Measurements from ENCODE around the gene AFF2.

AFF2 gene

DNA sequence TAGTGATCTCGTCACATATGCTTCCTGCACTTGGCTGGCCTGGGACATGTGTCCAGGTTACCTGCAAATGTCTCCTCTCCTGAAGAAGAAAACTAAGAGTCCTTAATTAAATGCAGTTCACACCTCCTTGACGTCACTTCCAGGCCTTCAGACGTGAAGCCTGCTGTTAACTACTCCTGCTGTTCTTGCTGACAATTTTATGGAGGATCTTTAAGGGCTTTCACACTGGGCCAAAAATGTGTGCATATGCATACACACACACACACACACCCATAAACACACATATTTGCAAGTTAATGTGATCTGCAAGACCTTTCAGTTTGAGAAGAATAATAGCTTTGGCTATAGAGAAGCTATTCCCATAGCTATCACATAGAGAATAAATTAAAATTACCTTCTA, 267.9 kb downstream of the AFF2 start:
- DNase-seq, result no peak

DNA sequence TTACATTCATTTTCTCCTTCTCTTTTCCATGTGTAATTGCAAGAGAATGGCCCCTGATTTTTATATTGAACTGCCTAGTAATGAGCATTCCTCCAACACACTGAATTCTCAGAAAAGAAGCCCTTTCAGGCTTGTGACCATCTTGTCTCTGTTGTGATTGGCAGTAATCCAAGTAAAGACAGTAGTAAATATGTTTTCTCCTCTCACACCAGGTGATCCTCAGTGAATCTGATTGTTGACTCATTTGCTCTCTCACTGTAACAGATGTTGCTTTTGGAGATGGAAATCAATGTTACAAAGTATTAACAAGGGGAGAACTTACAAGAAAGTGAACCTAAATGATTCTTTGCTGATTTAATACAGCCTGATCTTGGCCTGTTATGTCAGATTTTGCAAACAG, 271.0 kb downstream of the AFF2 start:
- DNase-seq, result peak; percentile 5

DNA sequence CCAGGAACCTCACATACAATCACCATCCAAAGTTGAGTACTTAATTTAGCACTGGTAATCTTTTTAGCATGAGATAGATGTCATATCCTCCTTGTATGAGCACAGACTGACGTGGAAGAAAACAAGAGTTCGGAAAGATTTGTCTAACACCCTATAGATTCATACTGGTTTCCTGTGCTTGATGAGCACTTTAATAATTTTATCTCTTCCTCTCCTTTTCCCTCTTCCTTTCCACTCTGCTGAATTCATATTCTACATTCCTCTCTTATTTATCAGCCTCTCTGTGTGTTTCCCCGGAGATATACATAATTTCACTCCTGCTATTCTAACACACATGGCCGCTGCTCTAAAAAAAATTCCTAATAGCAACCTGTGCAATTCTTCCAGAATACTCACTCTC, 273.9 kb downstream of the AFF2 start:
- DNase-seq, result no peak

DNA sequence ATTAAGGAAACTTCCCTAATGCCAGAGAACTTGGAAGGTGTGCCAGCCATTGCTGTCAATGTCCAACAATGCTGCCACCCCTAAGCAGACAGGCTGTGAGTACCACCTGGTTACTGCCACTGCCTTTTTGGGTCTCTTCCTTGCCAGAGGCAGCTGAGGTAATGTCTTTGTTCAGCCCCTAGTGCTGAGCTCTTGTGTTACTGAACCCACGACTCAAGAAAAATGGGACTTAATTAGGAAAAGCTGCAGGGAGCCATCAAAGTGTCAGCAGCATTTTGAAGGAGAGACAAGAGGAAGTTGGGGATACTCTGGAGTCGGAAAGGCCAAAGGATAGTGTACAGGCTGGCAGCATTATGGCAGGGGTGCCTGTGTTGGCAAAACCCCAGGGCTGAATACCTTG, 283.7 kb downstream of the AFF2 start:
- DNase-seq, result no peak

DNA sequence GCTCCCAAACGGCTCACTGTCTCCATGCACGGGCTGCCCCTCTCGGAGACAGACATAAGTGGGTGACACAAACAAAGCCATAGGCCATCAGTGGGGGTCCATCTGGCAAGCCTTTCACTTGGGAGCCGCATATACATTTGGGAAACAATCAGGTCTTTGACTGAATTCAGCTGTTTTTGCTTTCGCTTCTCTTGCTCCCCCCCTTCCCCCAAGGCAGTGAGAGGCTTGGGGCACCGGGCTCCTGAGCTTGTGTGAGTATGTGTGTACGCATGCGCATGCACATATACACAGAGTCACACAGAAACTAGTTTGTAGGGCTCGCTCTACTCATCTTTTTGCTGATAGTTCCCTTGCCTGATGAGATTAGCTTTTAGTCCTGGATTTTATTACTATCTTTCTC, 284.4 kb downstream of the AFF2 start:
- no peak for DNase-seq

DNA sequence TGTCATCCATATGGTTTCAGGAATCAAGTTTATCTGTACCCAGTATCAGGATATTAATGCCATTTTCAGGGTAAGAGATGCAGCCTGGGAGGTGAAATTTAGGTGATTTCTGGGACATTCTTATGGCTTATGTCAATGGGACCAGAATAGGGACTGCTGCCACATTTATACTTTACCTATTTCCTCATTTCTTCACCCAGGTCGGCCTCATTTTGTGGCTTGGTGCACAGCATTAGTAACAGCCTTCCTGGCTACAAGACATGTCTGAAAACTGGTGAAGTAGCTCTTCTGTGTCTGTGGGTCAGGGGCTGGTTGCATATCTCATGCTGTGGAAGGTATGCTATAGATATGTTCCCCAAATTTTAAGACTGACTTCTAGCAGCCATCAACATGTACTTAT, 284.8 kb downstream of the AFF2 start:
- DNase-seq, result no peak

DNA sequence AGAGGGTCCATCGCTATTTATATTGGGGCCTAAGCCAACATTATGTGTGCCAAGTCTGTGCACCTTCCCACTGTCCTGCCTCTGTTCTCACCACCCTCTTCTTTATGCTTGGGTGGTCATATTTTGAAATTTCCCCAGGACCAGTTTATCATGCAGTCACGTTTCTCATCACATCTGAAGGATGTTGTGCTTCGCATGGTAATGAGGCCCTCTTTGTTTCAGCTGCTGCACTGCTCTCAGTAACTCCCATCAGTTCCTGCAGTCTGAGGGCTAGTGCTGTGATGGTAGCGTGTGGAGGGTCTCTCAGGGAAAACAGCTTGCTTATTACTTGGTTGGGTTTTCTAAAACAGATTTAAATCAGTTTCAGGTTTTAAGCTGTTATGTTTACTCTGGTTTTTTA, 288.0 kb downstream of the AFF2 start:
- no peak for DNase-seq

DNA sequence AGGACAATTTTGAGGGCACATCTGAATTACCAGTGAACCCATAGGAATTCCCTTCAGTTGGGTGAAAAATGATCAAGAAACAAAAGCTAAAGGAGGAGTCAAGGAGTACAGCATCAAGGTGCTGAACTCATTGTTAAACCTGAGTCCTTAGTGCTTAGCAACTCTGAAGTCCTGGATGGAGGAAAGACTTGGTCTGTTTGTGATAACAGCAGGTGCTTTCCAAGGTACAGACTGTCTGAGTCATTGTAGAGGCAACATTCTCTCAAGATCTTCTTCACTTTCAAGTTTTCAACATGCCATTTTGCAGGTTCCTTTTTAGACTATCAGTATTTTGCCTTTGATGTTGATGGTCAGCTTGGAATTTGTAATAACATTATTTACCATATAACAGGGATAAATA, 293.9 kb downstream of the AFF2 start:
- DNase-seq, result no peak

DNA sequence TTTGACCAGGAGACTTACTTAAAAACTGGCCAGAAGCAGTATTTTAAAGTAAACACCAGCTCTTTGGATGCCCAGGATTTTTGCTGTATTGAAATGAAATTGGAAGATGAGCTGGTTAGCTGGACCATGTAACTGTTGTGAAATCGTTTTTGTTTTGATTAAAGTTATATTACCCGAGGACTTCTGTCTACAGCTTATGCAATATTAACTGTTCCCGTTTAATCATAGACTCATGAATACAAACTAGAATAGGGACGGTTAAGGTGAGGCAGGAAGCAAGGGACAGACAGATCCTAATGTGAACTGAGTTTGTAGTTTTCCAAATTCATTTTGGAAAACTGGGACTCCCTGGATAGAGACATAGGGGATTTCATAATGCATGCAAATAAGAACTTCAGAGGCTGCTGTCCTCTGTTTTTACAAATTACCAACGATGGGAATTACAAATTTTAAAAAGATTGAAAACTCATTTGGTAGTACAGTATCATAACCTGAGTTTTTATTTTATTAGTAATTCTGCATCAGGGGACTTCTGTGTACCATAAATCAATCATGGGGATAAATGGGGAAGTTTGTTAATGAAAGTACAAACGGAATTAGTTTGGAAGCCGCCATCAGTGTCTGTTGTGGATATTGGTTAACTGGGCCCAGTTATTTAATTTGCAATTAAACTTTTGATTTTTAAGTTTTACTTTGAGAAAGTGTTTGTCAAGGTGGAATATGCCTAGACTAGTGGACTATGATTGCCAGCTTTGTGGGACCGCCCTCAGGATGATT, 304.4 kb downstream of the AFF2 start:
- no peak for DNase-seq

DNA sequence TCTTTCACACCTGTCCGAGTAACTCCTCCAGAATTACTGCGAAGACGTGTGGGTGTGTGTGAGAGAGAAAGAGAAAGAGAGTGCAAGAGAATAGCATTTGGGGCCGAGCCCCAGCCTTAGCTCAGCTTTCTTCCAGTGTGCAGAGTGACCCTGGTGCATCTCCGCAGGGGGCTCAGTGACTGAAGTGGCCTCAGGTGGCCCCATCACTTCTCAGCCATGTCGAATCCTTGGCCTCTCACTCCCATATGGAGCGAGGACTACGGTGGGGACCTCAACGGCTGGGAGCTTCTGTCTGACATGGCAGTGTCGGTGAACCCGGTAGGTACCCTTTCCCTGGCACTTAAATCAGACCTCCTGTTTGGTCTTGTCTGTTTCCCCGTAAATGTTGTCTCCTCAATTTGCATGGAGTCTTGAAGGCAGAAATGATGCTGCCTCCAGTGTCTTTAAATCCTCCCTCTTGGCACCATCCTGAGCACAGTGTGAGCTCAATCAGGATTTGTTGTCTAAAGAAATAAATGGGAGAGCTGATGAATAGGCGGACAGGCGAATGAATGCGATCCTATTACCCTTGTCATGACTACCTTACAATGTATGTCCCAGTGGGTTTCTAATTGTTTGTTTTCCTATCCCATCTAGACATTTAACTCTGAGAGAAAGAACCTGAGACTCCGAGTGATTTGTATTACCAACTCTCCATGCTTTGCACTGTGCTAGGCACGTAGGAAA, 305.9 kb downstream of the AFF2 start:
- no peak for DNase-seq

DNA sequence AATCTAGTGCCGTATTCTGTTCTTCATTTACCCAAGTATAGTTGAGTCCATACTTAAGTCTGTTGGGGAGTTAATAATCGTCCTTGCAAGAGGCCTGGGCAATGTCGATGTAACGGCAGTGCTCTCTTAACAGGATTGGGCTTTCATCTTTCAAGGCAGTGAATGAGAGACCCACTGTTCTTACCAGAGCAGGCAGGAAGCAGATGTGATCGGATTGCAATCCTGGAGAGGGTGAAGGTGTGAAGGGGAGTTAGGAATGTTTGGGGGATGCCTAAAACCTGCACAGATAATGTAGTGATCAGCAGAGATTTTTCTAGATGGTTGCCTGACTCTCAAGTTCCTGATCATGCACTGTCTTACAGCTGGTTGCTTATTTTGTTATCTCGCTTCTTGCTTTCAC, 308.4 kb downstream of the AFF2 start:
- no peak for DNase-seq

DNA sequence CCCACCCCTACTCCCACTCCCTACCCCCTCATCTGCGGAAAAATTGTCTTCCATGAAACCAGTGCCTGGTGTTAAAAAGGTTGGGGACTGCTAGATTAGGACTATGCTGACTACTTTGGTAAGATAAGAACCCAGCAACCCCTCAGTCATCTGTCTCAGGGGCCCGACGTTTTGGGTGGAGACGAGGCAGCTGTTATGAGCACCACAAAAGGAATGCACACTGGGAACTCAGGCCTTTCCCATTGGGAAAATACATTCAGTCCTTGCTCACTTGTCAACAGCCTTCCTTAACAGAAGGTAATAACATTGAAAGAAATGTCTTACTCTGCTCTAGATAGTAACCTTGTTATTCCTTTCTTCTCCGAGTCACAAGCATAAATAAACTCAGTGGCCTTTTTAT, 310.8 kb downstream of the AFF2 start:
- DNase-seq, result no peak

DNA sequence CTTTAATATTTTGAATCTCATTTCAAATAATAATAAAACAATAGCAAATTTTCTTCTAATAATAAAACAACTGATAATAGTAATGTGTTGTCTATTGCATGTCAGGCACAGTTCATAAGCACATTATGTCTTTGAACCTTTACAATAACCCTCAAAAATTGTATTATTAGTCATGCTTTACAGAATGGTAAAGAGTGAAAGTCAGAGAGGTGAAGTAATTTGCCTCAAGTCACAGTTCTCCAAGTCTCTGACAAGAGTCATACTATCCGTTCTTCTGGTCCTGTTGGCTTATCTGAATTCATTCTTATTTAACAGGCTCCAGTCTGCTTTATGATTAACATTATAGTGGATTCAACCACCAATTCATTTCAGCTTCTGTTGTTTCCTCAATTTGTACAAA, 313.0 kb downstream of the AFF2 start:
- DNase-seq, result no peak

DNA sequence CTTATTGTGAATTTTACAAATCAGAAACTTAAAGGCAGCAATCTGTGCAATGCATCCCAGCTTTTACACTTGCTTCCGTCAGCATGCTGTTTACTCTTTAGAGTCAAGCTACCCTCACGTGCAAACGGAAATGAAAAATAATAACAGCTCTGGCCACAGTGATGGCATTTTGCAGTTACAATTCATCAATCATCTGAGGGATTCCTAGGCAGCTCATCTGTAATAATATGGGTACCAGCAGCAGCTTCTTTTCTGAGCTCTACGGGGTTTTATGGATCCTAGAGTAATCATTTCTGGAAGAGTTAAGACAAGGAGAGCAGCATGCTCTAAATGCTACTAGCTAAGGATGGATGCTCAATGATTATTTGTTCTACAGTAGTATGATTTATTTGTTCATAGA, 313.6 kb downstream of the AFF2 start:
- DNase-seq, result no peak

DNA sequence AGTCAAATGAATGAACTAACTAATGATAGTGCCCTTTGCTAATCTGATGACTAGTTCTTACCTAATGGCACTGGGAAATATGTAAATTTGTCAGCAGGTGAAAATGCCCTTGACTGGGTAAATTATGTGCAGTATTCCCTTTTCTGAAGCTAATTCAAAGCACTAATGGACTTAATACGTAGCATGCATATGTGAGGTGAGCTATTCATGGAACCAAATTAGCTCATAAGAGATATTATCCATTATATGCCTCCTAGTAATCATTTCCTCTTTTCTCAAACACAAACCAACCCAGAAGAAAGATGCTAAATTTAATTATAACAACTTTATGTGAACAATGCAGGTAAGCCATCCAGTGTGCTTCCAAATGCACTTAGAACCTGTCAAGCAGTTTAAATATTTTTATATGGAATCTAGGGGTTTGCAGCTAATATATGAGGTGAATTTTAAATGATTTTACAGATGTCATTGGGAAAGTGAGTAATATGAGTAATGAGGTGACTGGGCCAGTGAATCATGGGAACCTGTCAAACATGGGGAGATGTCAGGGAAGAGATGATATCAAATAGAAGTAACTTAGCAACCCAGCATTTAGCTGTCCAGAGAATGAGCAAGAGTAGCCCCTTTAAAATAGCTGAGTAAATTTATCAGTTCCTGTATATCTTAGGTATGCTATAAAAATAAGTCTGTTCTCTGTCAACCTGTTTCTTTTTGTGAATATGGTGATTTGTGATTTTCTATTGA, 315.0 kb downstream of the AFF2 start:
- no peak for DNase-seq

DNA sequence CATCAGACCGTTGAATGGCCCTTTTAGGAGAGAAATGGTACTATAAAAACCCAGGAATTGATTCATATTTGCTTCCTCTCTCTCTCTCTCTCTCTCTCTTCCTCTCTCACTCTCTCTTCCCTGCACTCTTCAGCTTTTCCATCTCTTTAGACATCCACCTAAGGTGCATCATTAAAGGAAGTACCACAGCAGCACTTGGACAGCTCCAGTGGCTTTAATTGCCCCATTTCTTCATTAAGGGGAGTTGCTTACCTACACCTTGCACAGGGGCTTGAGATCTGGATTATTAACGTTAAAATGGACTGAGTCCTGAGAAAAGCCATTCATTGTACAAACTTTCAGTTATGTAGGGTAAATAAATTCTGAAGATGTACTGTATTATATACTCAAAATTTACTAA, 323.6 kb downstream of the AFF2 start:
- no peak for DNase-seq

DNA sequence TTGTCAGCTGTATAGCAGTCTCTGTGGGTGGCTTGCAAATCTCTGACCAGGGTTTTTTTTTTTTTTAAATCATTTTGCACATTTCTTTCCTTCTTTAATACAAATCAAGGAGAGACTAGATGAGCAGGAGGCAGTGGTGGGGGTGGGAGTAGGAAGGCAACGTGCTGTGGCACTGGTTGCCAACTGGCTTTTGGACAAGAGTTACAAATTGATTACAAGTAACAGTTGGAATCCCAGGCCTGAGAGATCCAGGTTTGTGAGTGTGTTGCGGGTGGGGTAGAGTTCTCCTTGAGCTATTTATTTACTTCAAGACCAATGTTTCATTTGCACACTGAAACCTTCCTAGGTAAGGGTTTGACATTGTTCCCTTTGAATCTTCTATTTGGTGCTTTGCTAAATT, 325.3 kb downstream of the AFF2 start:
- no peak for DNase-seq

DNA sequence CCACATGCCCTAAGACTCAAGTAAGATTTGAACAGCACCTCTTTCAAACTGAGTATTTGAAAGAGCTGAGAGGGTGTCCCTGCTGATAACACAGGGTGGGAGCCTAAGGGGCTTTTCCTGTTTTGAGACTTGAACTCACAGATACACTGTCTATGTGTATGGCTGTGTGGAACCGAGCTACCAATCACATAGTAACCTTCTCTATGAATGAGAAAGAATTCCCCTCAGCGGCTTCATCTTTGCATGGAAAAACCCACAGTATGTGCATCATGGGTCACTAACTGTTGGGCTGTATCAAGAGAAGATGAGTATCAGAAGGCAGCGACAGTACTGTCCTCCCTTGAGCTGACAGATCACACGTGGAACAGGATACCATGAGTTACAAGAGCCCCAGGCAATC, 336.3 kb downstream of the AFF2 start:
- no peak for DNase-seq

DNA sequence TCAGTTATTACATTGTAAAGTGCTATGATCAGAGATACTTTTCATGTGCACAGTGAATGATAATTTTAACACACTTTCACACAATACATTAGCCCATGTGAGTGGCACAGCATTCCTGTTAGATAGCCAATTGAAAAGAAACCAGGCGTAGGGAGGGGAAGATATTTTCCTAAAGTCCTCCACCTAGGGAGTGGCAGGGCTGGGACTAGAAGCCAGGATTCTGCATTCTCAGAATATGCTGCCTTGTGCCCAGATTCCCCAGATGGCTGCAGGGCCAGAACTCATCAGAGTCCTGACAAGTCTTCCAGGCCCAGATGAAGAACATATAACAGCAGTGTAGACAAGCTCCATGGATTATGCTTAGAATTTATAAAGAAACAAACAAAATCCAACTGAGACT, 350.2 kb downstream of the AFF2 start:
- DNase-seq, result no peak

DNA sequence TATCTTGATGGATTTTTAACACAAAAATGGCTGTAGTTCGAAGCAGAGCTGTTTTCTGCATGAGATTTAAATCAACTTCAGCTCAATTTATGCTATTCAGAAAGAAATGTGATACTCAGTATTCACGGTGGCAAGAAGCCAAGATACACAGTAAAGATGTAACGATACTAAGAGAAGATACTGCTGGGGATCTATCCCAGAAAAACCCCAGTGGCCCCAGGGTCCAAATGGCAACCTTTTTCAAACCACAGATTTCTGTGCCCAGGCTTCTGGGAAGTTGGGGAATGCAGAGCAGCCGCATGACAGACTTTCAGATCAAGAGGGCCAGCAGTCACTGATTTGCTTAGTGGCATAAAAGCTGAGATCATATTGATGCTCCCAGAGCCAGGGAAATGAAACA, 353.9 kb downstream of the AFF2 start:
- DNase-seq, result peak; percentile 35

DNA sequence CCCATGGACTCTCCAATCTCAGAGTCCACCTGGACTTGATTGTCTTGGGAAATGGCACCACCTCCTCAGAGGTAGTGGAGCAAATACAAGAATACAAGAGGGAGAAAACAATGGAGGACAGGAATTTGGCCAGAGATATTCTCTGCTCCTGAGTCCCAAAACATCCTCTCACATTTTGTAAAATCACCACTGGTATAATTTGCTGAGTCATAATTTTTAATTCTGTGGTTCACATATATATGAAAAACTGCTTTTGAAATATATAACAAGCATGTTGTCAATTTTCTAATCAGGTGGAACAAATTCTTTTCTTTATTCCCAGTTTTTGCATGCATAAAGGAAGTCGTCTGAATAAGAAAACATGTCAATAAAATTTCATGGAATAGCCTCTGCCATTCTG, 356.1 kb downstream of the AFF2 start:
- DNase-seq, result no peak

DNA sequence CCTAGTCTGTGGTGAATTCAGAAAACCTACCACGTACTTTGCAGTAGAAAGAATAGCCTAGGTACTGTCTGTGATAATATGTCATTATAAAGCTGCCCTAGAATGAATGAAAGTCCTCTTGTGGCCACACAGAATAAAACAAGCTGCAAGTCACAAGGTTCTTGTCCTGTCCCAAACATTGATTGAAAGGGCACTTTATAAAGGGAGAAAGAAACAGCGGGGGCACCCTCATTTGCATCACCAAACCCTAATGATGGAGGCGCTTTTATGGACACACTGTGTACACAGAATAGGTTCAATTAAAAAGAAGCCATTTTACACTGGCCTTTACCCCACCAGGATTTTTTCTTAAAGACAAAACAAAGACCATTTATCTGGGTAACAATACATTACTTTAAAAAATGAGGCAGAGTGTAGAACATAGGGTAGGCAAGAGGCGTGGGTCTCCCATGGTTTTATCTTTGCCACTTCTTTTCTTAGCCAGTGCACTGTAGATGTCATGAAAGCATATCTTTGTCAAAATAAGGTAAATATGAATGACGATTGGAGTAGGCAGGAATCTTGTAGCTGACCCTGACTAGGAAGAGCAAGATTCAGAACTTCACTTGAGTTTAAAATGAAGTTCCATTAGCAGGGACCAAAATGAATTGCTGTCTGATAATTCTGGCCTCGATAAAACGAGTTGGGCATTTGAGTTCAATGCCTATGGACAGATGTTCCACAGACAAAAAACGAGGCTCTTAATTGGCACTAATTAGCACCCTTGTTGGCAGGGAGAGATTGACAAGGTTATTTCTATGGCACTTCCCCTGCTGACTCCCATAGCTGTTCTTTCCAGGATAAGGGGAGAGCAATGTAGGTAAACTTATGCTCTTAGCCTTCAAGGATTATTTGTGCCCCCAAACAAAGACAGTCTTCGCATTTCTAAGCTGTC, 365.1 kb downstream of the AFF2 start:
- peak; percentile 73 for DNase-seq

DNA sequence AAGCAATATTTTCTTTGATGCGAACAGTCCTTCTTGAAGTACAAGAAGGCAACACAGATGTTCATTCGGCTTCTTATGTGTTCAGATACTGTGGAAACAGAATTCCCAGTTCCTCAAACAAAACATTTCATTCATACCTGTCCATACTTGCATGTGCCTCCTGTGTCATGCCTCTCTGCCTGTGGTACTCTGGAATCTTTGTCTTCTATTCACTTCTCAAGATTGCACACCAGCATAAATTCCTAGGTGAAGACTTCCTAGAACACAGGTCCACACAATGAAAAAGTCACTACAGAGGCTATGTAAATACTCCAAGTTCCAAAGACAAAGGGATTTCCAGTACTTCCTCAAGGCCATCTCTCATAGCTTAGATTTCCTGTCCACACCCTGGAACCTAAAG, 367.2 kb downstream of the AFF2 start:
- no peak for DNase-seq

All from eye (tissue), 1 donor.